Breast epithelium (tissue), 4 donors: ENCODE data around the gene THADA. TPM values are rescaled to one million over a fixed set of nuclear protein-coding genes. Genes with fewer than 3 reads are reported as not detected.

Experiments
- DNase-seq, 2 donors: peaks; one replicate each; pipeline ENCODE4 v3.0.0-alpha.2; 2019; ENCODE audit warnings: low spot score in 2 of 2
- H3K27ac ChIP-seq, 2 donors: fragments of 200-600 bp; sonication (generic) in 1 of 2; one replicate each; pipeline ENCODE4 v1.5.1; 2016 to 2019; ENCODE audit warnings: mild to moderate bottlenecking in 1 of 2
- H3K27me3 ChIP-seq, 2 donors: fragments of 200-600 bp; sonication (generic) in 1 of 2; one replicate each; pipeline versions ENCODE4 v1.5.1 to v1.6.0; 2017 to 2019; ENCODE audit warnings: control low read depth in 1 of 2, mild to moderate bottlenecking in 1 of 2
- H3K36me3 ChIP-seq: fragments of 200-600 bp; one replicate; pipeline ENCODE4 v1.5.1; 2019
- H3K4me1 ChIP-seq, 2 donors: fragments of 200-600 bp; sonication (generic); one replicate each; pipeline ENCODE4 v1.5.1; 2016 to 2019; ENCODE audit warnings: control low read depth in 1 of 2
- H3K4me3 ChIP-seq, 3 donors: fragments of 200-600 bp; sonication (generic); 1 replicate in 2 of 3; 2 replicates in 1 of 3; pipeline ENCODE4 v1.5.1; 2016 to 2019; ENCODE audit warnings: mild to moderate bottlenecking in 3 of 3, moderate library complexity in 2 of 3
- H3K9me3 ChIP-seq, 2 donors: fragments of 200-600 bp; sonication (generic) in 1 of 2; one replicate each; pipeline ENCODE4 v1.5.1; 2016 to 2019; ENCODE audit warnings: control low read depth in 1 of 2
- CTCF ChIP-seq, 3 donors: fragments of 450-650 bp; IDR thresholded peaks; one replicate each; pipeline ENCODE4 v1.5.1; 2016 to 2017; ENCODE audit warnings: antibody characterized with exemption in 3 of 3, mild to moderate bottlenecking in 3 of 3, moderate library complexity in 3 of 3
- POLR2A ChIP-seq: fragments of 450-650 bp; IDR thresholded peaks from one replicate; pipeline ENCODE4 v1.6.1; 2016; ENCODE audit warnings: antibody characterized with exemption, mild to moderate bottlenecking, moderate library complexity
- POLR2AphosphoS5 ChIP-seq, 3 donors: sonication (generic); formaldehyde crosslinking; IDR thresholded peaks; one replicate each; pipeline ENCODE4 v1.6.1; 2017; ENCODE audit warnings: antibody characterized with exemption in 3 of 3
- intact Hi-C: fragments of 100-400 bp; cut with DNase I; formaldehyde crosslinking; loops from one replicate; pipeline ENCODE4 v1.15.1; 2023; ENCODE audit warnings: low total_unique reads
- total RNA-seq, 3 donors: library from RNA; depleted of rRNA; stranded (reverse); fragments of >200 nt; gene quantifications; one replicate each; pipeline ENCODE4 v1.1.0, GENCODE V29; 2016

Gene THADA
- total RNA-seq, 3 donors from 2014 or later = 41.1 to 60.6 (median 49.5) TPM

GRCh38 chr2:43634604-43635306, 38.9 kb upstream of the THADA start:
- Histone ChIP-seq H3K27me3 (no peaks in the 10 kb centered on the region), H3K4me3 (peak overlapping the region in 1 of 3 donors; percentile 16), H3K36me3 (no peaks in the 10 kb centered on the region), H3K4me1 (no peaks in the 10 kb centered on the region), H3K9me3 (no peaks in the 10 kb centered on the region), H3K27ac (peak overlapping the region; percentile 15 to 35)
- TF ChIP-seq POLR2A = no peak
- TF ChIP-seq CTCF (IDR thresholded peaks at IDR 0.05) = no peak
- intact Hi-C loops = no loop called here
- no peak for DNase-seq

GRCh38 chr2:43631618-43632317, 35.9 kb upstream of the THADA start:
- TF ChIP-seq CTCF (IDR thresholded peaks at IDR 0.05) = no peak
- no peak for TF ChIP-seq POLR2A
- no peak for TF ChIP-seq POLR2AphosphoS5 (IDR thresholded peaks at IDR 0.05)
- Histone ChIP-seq H3K4me1 (no peaks in the 10 kb centered on the region), H3K27me3 (no peaks in the 10 kb centered on the region), H3K36me3 (no peaks in the 10 kb centered on the region), H3K9me3 (no peaks in the 10 kb centered on the region), H3K4me3 (no peak overlapping the region), H3K27ac (peak overlapping the region in 1 of 2 donors; percentile 41)
- DNase-seq = no peak
- intact Hi-C loops = no loop called here

GRCh38 chr2:43622931-43623451, 27.2 kb upstream of the THADA start:
- no peak for DNase-seq

GRCh38 chr2:43619511-43619910, 23.7 kb upstream of the THADA start:
- TF ChIP-seq POLR2A (no peak), CTCF (IDR thresholded peaks at IDR 0.05) (no peak), POLR2AphosphoS5 (IDR thresholded peaks at IDR 0.05) (no peak)
- H3K4me1 ChIP-seq = no peaks in the 10 kb centered on the region
- no peaks in the 10 kb centered on the region for H3K36me3 ChIP-seq
- H3K4me3 ChIP-seq = no peak overlapping the region
- H3K9me3 ChIP-seq = no peaks in the 10 kb centered on the region
- H3K27ac ChIP-seq = no peak overlapping the region
- no peak for DNase-seq
- H3K27me3 ChIP-seq = no peaks in the 10 kb centered on the region
- intact Hi-C loops = no loop called here

More at GRCh38 chr2:43622931-43623451, 27.2 kb upstream of the THADA start:
- Histone ChIP-seq H3K27ac (peak overlapping the region in 1 of 2 donors; percentile 9), H3K9me3 (no peaks in the 10 kb centered on the region), H3K27me3 (no peaks in the 10 kb centered on the region), H3K36me3 (no peaks in the 10 kb centered on the region), H3K4me1 (no peaks in the 10 kb centered on the region), H3K4me3 (no peak overlapping the region)
- intact Hi-C loops = no loop called here
- TF ChIP-seq POLR2A (no peak), POLR2AphosphoS5 (IDR thresholded peaks at IDR 0.05) (no peak), CTCF (IDR thresholded peaks at IDR 0.05) (no peak)
